GM21825 (cell line): ENCODE measurements around the gene SCAPER.
"Not testable (repeated sequence)": the region's sequence is repeated elsewhere in the genome, so short reads cannot be mapped to it uniquely, and the experiment has no call there.

ENCODE experiments used
- ATAC-seq: cut with Tn5 transposase; IDR thresholded peaks from one replicate; pipeline ENCODE4 v1.9.1; 2021; ENCODE audit warnings: mild to moderate bottlenecking, moderate library complexity; ENCODE audit not compliant: unreplicated experiment

The SCAPER gene

DNA sequence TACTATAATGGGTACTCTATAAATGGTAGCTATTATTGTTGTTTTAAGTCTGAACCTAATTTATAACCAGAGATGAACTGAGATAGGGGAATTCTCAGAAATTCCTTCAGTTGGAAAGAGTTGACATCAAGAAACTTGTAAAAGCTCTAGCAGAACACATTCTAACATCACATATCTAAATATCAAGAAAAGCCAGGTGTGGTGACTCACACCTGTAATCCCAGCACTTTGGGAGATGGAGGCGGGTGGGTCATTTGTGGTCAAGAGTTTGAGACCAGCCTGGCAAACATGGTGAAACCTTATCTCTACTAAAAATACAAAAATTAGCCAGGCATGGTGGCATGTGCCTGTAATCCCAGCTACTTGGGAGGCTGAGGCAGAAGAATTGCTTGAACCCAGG is 472.1 kb downstream of the SCAPER start:
- not testable (repeated sequence) for ATAC-seq

DNA sequence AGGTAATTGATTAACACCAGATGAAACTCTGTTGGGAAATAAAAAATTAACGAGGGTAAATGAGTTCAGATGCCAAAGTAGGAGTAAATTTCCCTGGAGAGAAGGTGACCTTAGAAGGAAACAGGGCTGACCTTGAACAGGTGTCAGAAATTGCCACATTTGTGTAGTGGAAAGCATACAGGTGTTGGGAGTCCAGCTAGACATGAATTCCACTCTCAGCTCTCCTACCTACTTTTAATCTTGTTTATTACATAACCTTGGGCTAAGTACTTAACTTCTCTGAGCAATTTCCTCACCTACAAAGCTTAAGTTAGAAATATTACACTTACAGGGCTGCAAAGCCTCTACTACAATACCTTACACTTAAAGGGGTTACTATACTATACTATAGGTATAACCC is 472.5 kb downstream of the SCAPER start:
- ATAC-seq, result no peak

DNA sequence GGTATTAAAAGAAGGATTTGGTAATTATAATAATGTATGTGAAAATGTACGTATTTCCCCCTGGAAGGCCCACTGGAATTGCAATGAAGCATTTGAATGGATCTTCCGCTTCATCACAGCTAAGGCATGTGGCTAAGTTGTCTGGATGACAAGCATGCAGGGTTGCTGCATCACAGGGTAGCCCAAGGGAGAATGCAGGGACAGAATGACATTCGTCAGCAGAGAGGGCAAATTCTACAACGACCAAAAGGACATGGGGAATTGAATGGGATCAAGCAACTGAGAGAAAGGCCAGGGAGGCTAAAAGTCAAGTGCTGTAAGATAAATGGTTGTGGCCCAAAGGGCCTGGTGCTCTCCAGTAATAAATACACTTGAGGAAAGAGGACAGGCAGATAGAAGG is 473.2 kb downstream of the SCAPER start:
- ATAC-seq, result no peak

GRCh38 chr15:76430711-76431110 is 474.4 kb downstream of the SCAPER start:
- ATAC-seq, result not testable (repeated sequence)

DNA sequence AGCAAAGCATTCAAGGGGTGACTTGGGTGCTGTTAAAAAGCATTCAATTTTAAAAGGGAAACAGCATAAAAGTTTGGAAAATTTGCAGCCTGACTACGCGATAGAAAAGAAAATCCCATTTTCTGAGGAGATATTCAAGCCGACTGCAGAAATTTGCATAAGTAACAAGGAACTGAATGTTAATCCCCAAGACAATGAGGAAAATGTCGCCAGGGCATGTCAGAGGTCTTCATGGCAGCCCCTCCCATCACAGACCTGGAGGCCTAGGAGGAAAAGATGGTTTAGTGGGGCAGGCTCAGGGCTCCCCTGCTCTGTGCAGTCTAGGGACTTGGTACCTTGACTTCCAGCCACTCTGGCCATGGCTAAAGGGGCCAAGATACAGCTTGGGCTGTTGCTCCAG is 475.5 kb downstream of the SCAPER start:
- ATAC-seq, result no peak

GRCh38 chr15:76426941-76427340 is 478.2 kb downstream of the SCAPER start:
- no peak for ATAC-seq

- no peak for ATAC-seq
Observed at GRCh38 chr15:76418352-76419140, 486.6 kb downstream of the SCAPER start.

DNA sequence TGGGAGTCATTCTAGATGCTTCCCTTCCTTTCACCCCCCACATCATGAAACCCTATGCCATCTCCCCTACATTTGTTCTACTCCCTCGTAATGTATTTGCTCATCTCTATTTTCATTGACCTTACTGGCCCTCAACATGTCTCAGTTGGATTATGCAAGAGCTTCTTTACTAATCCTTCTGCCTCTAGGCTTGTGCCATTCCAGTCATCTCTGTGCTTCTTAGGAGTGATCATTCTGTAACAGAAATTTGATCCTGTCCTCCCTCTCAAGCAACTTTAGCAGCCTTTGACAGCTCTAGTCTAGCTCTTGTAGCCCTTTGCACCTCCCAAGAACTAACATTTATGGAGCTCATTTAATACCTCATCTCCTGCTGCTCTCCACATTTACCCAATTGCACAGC is 503.9 kb downstream of the SCAPER start:
- ATAC-seq, result no peak

DNA sequence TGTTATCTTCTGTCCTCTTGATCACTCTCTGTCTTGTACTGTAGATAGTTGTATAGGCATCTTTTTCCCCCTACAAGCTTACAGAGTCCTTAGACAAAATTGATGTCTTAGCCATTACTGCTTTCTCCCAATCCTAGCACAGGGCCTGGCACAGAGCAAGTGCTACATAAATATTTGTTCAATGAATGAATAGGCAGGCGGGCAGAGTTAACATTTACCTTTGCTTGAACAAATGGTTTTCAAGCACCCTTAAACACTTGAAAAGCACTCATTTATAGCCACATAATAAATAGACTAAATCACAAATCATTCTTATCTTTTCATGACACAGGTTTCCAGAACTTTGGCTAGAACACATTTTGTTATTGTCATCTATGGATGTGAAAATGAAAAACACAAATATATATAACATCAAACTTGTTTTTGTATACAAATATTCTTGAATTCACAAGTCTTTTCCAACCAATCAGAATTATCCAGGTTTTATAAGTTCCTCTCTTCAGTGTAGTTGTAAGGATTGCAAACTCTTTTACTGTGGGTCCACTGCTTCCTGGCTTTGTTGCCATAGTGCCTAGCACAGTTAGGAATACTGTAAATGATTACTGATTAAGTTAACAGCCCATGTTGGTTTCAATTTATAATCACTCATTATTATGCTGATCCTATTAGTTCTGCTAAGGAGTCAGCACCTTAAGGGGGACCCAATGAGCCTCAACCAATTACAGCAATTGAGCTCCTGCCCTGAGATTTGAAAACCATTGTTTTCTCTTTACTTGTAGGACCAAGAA is 506.6 kb downstream of the SCAPER start:
- ATAC-seq, result no peak

GRCh38 chr15:76393614-76394013 is 511.5 kb downstream of the SCAPER start:
- no peak for ATAC-seq

- ATAC-seq, result no peak
Observed at GRCh38 chr15:76391847-76392246, 513.3 kb downstream of the SCAPER start.

DNA sequence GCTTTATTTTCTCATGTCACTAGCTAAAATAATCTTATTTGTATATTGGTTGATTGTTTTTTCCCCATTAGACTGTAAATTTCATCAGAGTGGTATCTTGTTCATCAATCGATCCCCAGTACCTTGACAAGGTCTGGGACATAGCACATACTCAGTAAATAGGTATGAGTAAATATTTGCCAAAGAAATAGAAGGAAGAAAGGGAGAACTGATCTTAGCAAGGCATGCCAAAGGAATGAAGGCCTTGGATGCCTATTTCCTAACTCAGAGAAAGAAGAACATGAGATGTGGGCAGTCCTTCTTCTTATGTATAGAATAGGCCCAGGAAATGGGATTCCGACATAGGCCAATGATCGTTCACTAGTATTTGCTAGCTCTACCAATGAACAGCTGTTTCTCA is 513.8 kb downstream of the SCAPER start:
- no peak for ATAC-seq

DNA sequence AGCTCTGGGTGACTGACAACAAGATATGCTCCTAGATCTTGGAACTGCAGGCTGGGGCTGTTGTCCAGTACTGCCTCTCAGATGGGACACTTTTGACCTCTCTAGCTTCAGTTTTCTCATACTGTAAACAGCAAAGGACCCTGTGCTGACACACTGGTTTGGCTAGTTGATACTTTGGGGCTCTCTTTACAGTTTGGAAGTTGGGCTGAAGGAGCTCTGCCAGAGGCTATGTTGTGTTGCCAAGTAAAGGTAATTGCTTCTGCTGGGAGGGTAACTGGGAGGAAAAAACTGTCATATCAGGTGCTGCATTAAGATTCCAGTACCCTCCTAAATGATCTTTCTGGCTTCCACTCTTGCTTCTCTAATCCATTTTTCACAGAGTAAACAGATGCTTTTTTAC is 514.6 kb downstream of the SCAPER start:
- no peak for ATAC-seq

GRCh38 chr15:76386926-76387325 is 518.2 kb downstream of the SCAPER start:
- no peak for ATAC-seq

DNA sequence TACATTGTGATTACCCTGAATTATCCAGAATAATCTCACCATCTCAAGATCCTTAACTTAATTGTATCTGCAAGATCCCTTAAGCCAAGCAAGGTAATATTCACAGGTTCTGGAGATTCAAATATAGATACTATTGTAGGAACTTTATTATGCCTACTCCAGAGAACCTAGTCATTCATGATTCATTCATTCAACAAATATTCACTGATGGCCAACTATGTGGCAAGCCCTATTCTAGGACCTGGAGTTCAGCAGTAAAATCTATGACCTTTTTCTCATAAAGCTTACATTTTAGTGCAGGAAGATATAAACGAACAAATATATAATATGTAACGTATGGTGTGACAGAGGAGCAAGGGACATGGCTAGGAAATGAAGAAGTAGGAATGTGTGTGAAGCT is 519.0 kb downstream of the SCAPER start:
- ATAC-seq, result no peak

GRCh38 chr15:76384409-76384808 is 520.7 kb downstream of the SCAPER start:
- ATAC-seq, result no peak

- ATAC-seq, result no peak
Observed at GRCh38 chr15:76382987-76383728, 522.0 kb downstream of the SCAPER start.

DNA sequence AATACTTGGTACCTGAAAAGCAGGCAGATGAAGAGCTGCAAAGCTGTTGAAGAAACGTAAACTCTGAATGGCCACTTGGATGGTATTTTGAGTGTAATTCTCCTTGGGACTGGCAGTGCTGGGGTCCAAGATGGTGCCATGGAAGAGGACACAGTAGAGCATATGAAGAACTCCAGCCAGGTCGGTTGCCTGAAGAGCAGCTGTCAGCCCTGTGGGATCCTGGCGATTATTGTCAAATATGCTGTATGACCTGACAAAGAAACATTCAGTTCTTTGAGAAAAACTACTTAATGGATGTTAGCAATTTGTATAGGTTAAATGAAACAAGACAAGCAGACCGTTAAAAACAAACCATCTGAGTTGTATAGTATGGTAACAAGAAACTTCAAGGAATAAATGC is 523.8 kb downstream of the SCAPER start:
- no peak for ATAC-seq

- no peak for ATAC-seq
Observed at GRCh38 chr15:76380249-76380648, 524.9 kb downstream of the SCAPER start.

DNA sequence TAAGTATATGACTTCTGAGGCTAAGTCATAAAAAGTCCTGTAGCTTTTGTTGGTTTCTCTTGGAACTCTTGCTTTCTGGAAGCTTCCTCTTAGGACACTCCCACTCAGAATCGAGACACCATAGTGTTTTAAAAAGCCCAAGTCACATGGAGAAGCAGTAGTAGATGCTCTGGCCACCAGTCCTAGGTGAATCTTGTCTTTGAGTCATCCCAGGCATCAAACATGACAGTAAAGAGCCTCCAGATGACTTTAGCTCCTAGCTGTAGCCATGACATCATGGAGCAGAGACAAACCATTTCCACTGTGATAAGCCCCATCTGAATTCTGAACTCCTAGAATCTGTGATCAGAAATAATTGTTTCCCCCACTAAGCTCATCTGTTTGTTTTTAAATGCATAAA is 526.4 kb downstream of the SCAPER start:
- ATAC-seq, result no peak

- no peak for ATAC-seq
Observed at GRCh38 chr15:76377751-76378150, 527.4 kb downstream of the SCAPER start.

- ATAC-seq, result no peak
Observed at GRCh38 chr15:76377217-76377616, 527.9 kb downstream of the SCAPER start.
